ENCODE results near the gene GATAD2B.
A peak's percentile ranks its signal among the peaks of the same experiment; 100 is the strongest.
"Not testable (repeated sequence)": the region's sequence is repeated elsewhere in the genome, so short reads cannot be mapped to it uniquely, and the experiment has no call there.

Gene GATAD2B

DNA sequence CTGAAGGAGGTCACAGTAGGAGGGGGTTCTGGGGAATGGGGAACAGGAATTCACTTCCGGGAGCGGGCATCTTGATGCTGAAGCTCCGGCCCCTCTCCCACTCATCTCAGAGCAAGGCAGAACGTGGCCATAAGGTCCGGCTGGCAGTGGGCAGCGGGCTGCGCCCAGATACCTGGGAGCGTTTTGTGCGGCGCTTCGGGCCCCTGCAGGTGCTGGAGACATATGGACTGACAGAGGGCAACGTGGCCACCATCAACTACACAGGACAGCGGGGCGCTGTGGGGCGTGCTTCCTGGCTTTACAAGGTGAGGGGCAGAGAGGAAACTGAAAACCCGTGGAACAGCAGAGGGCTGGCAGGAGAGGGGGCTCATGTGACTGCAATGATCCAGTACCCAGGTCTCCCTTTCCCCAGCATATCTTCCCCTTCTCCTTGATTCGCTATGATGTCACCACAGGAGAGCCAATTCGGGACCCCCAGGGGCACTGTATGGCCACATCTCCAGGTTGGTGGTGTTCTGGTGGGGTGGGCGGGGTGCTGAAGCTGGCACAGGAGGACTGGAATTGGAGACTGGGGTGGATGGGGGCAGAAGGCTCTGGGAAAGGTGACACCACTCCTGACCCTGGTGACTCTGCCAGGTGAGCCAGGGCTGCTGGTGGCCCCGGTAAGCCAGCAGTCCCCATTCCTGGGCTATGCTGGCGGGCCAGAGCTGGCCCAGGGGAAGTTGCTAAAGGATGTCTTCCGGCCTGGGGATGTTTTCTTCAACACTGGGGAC is 144.5 kb downstream of the GATAD2B start:
- no peak for DNase-seq (ENCODE audit: low read depth)

GRCh38 chr1:153777648-153778047 is 145.1 kb downstream of the GATAD2B start:
- no peak for DNase-seq (ENCODE audit: low read depth)

DNA sequence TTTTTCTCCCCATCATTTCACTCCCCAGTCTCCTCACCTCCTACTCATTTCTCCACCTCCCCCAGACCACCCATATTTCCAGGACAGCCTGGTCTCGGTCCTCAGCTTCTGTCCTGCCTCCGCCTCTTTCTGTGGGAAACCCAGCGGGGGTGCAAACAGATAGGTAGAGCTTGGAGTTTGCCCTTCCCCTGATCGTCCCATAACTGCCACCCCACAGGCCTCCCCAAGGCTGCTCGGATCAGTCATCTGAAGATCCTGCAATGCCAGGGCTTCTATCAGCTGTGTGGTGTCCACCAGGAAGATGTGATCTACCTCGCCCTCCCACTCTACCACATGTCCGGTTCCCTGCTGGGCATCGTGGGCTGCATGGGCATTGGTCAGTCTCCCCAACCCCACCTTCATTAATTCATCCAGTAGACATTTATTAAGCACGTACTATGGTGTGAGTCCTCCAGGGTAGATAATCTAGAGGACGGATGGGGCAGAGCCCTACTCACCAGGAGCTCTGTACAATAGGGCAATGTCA is 145.9 kb downstream of the GATAD2B start:
- DNase-seq (ENCODE audit: low read depth), result no peak

GRCh38 chr1:153776352-153776751 is 146.4 kb downstream of the GATAD2B start:
- no peak for DNase-seq (ENCODE audit: low read depth)

GRCh38 chr1:153775458-153776327 is 147.1 kb downstream of the GATAD2B start:
- peak; percentile 16 for DNase-seq (ENCODE audit: low read depth)

DNA sequence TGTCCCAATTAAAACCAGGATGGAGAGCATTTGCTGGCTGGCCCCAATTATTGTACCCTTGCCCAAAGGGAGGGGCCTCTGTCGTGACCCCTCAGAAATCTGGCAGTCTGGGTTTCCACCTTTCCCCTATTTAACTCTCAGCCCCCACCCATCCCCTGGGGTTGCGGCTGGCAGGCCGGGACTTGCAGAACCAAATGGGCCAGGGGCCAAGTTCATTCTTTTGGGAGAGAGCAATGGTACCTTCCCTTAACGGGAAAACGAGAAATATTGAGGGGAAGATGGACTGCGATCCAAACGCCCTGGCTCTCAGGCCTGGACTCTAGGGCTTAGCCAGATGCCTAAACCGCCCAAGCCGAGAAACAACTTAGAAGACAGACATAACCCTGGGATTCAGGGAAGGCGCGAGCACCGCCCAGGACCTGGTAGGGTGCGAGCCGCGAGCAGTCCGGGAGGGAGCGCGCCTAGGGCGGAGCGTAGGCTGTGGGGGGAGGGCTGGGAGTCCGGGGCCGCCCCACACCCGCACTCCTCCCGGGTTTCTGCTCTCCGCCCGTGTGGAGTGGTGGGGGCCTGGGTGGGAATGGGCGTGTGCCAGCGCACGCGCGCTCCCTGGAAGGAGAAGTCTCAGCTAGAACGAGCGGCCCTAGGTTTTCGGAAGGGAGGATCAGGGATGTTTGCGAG is 147.9 kb downstream of the GATAD2B start, which contains the start of gene SLC27A3:
TSS of gene SLC27A3 (plus strand) at position 628 of the 678 bp plus-strand sequence. CDS start 91 bp downstream, outside the sequence.
- no peak for DNase-seq (ENCODE audit: low read depth)

GRCh38 chr1:153774026-153774595 is 148.7 kb downstream of the GATAD2B start:
- DNase-seq (ENCODE audit: low read depth), result no peak

DNA sequence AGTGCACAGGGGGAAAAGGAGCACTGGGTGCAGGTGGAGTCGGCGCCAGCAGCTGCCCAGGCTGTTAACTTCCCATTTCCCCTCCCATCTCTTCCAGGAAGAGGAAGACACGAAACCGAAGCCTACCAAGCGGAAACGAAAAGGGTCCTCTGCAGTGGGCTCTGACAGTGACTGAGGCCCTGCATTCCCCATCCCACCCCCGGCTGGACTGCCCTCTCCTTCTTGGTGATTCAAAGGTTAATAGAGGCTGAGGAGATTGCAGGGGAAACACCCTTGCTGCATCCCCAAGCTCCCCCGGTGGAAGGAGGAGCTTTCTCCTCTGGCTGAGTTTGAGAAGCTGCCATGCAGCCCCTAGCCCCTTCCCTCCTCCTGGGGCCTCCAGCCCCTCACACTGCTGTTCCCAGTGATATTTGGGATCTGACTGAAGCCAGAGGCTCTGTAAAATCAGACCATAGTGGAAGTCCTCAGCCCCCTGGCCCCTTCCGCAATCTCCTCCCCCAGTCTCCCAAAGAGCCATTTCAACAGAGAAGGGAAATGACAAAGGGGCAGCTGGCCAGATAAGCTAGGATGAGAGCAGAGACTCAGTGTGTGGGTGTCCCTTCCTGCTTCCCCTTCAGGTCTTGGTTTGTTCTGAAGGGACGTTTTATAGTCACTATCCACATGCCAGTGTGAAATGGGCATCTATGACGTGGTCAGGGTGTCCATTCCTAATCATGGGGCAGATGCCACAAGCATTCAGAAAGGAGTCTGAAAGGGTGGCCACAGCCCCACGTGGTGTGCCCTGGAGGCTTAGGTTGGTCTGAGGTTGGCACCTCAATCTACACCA is 149.5 kb downstream of the GATAD2B start:
- no peak for DNase-seq (ENCODE audit: low read depth)

- DNase-seq (ENCODE audit: low read depth), result no peak
Observed at GRCh38 chr1:153771841-153772593, 150.8 kb downstream of the GATAD2B start.

GRCh38 chr1:153771261-153771660 is 151.5 kb downstream of the GATAD2B start:
- no peak for DNase-seq (ENCODE audit: low read depth)

GRCh38 chr1:153770797-153771196 is 152.0 kb downstream of the GATAD2B start:
- DNase-seq (ENCODE audit: low read depth), result no peak

DNA sequence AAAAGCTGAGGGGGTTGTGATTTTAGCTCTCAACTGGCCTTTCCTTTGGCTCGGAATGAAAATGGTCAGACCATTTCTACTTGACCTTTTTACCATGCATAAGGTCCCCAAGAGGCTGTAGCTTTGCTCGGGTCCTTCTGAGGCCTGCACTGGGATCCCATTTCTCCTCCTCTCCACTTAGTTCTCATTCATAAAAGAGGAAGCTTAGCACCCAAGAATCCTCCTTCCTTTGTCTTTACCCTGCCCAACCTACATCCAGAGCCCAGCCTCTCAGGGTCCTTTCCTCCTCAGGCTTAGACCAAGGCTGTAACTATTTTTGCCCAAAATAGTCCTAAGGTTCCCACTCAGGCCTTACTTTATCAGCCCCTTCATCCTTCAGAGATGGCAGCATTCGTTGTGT is 153.6 kb downstream of the GATAD2B start:
- no peak for DNase-seq (ENCODE audit: low read depth)

DNA sequence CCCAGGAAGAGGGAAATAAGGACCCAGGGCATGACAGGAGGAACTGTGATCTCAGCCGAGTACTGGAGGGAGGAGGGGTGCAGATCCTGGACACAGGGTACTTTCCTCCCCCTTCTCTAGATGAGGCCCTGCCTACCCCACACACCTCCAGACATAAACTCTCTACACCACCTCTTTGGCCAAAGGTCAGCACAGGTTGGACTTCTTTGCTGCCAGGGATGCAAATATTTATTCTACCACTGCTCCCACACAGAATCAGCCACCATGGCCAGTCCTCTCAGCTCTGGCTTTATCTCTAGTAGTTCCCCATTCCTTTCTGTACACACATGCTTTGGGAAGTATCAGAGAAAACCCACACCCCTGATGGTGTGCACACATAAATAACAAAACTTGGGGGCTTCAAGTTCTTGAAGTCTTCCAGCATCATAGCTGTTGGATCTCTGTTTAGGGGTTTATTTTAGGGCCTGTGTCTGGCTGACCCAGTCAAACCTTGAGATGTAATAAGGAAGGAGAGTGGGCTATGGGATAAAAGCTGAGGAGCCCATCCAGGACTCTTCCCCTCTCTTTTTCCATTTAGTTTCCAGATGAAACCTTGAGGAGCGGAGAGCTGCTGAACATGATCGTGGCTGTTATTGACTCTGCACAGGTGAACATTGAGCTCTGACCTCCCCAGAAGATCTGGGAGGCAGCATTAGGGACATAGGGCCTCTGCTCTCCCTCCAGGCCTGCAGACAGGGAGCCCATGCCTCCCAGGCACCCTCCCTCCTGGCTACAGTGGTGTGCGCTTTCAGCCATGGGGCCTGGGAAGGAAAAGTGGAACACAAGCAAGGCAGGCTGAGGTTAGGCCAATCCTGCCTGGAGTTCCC is 154.2 kb downstream of the GATAD2B start:
- DNase-seq (ENCODE audit: low read depth), result no peak

DNA sequence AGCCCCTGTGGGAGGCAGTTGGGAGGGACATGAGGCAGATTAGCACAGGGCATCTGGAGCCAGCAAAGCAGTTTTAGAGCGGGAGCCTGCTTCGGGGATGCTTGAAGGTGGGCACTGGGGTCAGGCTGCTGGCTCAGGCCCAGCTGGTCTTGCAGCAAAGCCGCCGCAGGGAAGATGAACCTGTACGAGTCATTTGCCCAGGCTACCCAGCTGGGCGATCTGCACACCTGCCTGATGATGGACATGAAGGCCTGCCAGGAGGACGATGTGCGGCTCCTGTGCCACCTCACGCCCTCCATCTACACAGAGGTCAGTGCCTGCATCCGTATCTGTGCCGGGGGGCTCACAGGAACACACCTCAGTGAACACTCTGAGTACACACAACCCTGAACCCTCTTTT is 155.3 kb downstream of the GATAD2B start:
- no peak for DNase-seq (ENCODE audit: low read depth)

- DNase-seq (ENCODE audit: low read depth), result not testable (repeated sequence)
Observed at GRCh38 chr1:153766663-153767062, 156.1 kb downstream of the GATAD2B start.

GRCh38 chr1:153764310-153764709 is 158.5 kb downstream of the GATAD2B start:
- DNase-seq (ENCODE audit: low read depth), result no peak

DNA sequence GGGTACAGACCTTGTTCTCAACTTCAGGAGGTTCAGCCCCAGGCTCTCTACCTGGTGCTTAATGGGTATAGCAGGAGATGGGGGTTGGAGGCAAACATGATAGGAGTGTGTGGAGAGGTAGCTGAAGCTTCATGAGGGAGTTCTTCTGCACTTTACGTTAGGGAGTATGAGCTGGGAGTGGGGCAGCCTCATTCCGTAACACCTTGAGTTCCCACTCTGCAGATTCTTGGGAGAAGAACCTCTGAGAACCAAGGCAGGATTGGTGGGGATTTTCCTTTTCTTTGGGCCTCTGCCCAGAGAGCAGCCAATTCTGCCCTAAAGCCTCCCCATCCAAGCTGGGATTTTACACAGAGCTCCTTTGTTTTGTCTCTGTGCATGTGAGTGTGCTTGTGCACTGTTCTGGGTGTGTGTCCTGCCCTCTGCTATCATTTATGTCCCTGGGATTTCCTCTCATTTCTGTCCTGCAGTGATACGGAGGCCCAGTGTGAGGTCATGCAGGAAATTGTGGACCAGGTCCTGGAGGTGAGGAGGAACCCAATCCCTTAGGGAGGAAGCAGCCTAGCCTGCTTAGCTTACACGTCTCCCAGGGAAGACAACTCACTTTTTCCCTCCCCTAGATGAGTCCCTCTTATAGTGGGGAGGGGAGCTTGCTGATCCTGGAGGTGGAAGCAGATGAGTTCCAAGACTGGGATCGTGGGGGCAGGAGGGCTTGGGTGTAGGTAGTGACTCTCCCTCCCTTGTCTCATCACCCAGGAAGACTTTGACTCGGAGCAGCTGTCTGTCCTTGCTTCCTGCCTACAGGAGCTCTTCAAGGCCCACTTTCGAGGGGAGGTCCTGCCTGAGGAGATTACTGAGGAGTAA is 159.2 kb downstream of the GATAD2B start:
- DNase-seq (ENCODE audit: low read depth), result no peak

DNA sequence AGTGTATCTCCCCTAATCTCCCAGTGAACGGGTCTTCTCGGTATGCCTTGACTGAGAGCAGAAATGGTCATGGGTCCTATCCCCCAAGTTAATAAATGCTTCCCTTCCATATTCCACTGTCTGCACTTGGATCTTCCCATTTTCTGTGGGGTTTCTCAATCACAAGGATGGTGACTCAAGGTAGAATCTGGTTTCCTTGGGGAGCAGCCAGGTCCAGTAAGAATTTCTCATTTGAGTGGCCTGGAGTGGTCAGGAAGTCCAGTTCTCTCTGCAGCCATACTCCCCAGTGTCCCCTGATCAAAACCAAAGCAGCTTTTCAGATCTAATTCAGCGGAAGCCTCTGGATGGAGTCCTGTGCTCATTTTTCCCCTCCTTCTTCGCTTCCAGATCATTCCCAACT is 162.3 kb downstream of the GATAD2B start:
- no peak for DNase-seq (ENCODE audit: low read depth)
